ENCODE data around the gene TP53BP2.

TP53BP2 gene

DNA sequence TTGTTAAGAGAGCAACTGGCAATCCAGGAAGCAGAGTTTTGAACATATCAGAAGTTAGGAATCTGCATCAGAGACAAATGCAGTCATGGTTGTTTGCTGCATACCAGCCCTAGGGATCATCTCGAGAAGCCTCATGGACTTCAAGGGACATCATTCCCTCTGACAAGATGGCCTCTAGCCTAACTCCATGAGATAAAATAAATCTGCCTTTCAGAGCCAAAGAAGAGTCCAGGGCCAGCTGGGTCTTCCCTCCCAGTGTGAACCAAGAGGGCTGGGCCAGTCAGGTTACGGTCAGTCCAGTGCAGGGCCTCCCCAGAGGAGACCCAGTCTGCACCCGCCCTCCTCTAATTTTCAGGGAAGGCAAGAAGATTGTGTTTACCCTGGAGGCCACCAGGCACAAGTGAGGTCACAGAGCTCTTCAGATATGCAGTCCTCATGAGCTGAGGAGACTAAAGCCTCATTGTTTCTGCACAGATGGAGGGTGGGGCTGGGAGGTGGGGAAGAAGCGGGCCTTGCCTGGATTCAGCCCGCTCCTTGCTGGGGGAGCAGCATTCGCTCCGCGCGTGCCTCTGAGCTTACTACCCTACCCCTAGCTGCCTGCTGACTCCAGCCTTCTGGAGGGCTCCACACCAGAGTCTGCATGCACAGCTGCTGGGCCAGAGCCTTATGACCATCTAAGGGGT lies 80.6 kb downstream of the TP53BP2 start:
- peak in 11 of 14 donors; percentile 23 to 74 (median 59) for DNase-seq

DNA sequence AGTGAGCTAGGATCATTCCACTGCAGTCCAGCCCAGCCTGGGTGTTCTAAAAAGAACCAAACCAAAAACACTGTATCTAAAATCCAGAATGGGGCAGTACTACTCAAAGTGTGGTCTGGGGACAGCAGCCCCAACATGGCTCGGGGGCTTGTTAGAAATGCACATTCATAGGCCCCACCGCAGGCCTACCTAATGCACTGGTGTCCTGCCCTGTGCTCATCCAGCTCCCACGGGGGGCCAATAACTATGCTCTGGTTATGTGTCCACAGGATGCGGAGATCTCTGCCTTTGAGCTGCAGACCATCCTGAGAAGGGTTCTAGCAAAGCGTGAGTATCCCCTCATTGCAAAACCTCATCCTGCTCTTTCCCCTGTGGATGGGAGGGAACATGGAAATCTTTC lies 81.9 kb downstream of the TP53BP2 start:
- no peak for DNase-seq

DNA sequence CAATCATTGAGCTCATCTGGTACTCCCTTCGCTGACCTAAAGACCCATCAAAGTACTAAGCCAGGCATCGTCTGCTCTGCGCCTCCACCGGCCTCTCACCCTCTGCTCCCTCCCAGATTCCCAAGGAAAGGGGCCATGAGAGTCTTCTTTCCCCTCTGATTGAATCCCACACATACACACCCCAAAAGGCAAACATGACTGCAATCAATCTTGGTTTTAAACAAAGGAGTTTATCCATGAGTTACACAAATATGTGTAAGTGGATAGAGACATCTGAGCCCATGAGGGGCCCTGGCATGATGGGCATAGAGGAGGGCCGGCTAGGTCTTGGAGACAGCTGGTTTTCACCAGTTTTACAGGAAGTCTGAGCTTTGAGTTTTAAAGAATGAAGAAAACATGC lies 82.5 kb downstream of the TP53BP2 start:
- no peak for DNase-seq

DNA sequence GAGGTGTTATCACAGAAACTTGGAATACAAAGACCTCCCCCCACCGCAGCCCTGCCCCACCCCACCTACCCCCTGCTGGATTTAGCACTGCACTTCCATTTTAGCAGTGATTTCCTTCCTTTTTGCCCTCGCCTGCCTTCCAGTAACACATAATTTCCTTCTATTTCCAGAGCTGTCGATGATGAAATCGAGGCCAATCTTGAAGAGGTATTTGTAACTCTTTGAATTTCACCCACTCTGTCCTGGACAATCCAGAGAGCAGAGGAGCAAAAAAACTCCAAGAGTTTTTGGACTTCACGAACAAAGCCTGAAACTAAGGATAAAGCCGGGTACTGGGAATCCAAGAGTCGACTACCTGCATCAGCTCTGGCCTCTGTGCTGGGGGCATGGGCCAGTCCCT lies 84.3 kb downstream of the TP53BP2 start:
- no peak for DNase-seq

DNA sequence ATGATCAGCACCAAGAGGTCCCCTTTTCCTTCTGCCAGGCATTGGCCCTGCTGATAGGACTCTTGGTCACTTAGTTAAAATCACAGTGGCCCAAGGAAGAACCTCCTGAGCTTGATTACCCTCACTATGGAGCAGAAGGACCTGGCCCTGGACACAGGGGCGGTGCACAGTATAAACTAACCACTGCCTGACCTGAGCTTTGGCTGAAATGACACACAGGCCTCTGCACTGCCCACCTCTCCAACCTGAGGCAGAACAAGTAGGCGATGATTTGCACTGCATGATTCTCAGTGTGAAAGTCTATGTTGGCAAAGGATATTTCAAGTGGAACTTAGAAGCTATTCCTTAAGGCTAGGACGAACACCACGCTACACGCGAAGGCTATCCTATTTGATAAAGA lies 84.9 kb downstream of the TP53BP2 start:
- DNase-seq: no peak

DNA sequence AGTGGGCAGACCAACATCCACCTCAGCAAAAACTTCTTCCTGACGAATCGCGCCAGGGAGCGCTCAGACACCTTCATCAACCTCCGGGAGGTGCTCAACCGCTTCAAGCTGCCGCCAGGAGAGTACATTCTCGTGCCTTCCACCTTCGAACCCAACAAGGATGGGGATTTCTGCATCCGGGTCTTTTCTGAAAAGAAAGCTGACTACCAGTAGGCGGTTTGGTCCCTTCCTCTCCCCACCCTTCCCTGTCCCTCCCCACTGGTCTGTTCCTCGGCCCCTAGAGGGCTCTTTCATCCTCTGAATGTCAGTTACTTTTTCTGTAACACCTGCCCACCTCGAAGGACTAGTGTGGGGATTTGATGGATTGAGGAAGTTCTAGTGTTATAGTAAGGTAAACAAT lies 86.5 kb downstream of the TP53BP2 start:
- no peak for DNase-seq

DNA sequence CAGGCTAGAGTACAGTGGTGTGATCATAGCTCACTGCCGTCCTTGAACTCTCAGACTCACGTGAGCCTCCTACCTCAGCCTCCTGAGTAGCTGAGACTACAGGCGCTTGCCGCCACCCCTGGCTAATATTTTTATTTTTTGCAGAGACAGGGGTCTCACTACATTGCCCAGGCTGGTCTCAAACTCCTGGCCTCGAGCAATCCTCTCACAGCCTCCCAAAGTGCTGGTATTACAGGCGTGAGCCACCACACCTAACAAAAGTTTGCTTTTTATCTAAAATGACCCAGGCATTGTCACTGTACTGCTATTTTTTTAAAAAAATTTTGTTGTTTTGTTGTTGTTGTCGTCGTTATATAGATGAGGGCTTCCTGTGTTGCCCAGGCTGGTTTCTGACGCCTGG lies 87.0 kb downstream of the TP53BP2 start:
- DNase-seq: no peak

DNA sequence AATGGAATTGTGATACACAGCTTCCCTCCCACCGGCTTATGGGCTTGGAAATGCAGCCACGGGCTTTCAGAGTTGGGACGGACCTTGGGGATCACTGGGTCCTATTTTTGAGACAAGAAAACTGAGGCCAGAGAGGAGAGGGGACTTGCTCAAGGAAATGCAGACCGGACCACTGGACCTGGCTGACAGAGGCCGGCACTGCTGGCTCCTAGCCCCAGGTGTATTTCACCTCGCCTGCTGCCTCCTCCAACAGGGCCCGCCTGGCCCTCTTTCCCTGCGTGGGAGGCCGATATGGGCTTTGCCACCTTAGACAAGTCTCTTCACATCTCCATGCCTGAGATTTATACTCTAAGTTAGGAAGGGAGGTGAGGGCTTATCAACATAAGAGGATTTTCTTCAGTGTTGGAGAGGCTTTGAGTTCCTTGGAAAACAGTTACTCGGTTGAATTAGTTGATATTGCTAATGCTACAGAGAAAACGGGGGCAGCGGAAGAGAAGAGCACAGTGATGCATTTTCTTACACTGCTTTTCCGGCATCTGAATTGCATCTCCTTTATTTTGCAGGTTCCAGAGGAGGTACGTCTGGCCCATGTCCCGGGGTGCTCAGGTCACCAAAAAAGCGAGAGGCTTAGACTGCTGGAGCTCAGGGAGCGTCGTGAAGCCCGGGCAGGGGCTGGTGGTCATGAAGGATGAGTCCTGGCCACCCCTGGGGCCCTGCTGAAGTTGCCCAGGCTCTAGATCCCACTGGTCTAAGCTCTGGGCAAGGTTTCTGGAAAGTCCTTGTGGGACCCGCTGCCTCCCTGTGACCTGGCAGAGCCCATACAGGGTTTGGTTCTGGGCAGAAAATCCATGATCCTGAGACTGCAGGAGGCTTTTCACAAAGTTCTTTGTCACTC lies 88.7 kb downstream of the TP53BP2 start:
- DNase-seq: peak in 1 of 14 donors; percentile 21

DNA sequence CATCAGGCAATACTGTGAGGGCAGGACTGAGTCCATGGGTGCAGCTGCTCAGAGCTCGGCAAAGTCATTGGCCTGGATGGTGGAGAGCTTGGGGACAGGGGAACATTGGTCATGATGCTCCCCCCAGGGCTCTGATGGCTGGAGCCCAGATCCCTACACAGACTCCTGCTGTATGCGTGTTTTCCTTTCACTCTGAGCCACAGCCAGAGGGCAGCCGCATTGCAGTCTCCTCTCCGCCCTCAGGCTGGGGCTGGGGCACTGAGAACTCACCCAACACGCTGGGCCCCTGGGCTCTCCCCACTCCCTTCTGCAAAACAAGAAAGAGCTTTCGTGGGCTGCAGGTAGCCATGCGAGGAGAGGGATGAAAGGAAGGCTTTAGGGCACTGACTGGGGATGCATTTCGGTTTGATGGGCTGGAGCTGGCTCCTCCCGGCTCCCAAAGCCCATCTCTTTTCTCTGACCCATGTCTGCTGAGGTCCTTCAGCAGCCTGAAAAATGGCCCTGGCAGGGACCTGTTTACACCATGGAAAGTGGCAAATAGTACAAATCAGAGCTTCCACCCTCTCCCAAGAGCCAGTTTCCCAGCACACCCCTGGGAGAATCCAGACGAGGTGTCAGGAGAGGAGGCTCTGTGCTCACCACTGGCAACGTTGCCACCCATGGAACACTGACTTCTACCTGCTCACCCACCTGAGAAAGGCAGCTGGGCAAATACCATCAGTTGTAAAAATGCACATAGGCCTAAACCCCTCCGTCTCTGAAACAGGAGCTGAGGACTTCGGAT lies 89.6 kb downstream of the TP53BP2 start:
- DNase-seq: peak in 12 of 14 donors; percentile 19 to 75 (median 60)

DNA sequence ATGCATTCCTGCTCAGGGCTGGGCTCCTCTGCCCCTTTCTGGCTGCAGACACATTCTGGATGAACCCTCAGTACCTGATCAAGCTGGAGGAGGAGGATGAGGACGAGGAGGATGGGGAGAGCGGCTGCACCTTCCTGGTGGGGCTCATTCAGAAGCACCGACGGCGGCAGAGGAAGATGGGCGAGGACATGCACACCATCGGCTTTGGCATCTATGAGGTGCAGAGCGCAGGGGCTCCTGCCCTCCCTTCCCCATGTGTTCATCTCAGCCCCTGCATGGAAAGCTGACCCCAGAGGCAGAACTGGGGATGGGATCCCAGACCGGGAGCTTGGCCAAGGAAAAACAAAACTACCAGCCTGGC lies 90.3 kb downstream of the TP53BP2 start:
- no peak for DNase-seq

DNA sequence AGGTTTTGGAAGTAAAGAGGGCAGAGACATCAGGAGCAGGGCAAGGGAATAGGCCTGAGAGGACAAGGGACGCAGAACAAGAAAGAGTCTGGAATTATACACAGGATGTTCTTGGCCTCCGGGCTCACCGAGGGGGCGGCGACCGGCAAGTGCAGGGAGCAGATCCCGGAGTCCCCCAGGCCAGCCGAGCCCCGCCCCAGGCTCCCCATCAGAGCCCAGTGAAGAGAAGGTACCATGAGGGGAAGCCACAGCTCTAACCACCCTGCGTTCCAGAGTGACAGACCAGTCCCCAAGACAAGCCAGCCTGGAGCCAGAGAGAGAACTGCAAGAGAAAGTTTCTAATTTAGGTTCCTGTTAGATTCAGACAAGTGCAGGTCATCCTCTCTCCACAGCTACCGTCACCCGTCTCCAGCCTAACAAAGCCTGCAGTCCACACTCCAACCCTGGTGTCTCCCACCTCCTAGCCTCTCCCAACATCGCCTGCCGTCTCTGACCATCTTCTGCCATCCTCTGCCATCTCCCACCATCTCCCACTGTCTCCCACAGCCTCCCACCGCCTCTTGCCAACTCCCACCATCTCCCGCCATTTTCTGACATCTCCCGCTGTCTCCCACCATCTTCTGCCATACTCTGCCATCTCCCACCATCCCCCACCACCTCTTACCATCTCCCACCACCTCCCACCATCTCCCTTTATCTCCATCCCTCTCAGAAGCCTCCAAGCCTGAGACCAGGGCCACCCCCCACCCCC lies 90.9 kb downstream of the TP53BP2 start:
- no peak for DNase-seq

DNA sequence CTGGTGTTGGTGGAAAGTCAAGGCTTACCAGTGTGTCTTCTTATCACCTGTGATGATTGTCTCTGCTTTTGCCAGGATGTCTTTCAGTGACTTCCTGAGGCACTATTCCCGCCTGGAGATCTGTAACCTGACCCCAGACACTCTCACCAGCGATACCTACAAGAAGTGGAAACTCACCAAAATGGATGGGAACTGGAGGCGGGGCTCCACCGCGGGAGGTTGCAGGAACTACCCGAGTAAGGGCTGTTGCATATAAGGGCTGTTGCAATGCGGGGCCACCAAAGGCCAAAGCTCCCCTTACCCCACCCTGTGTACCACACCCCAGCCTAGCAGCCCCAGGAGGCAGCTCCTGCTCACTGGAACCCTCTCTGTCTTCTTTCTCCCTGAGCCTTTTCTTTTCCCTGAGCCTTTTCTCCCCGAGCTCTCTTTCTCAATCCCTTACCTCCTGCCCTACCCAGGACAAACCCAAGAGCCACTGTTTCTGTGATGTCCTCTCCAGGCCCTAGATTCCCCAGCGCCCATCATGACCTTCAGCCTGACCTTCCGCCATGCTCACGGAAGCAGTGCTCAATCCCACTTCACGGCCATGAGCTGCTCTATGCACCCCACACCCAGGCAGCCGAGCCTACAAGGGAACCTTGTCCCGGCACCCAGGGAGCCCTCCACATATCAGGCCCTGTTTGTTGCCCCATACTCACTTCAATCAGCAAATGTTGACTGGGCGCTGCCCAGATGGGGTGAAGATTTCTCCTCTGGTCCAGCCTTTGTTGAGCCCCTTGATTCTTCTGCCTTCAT lies 92.8 kb downstream of the TP53BP2 start:
- no peak for DNase-seq

DNA sequence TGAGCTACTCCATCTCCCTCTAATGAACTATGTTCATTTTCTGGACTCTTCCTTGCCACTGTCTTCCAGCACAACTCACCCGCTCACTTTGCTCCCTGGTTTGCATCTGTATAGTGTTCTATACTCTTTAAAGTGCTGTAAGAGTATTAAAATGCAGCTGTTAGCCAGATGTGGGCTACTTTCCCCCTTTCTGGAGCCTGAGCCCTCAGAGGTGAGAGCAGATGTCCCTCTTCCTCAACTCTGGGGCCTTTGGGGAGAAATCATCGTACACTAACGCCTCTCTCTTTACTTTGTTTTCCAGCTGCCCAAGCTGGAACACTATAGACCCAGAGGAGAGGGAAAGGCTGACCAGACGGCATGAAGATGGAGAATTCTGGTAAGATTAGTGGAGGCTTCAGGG lies 94.1 kb downstream of the TP53BP2 start:
- DNase-seq: no peak

DNA sequence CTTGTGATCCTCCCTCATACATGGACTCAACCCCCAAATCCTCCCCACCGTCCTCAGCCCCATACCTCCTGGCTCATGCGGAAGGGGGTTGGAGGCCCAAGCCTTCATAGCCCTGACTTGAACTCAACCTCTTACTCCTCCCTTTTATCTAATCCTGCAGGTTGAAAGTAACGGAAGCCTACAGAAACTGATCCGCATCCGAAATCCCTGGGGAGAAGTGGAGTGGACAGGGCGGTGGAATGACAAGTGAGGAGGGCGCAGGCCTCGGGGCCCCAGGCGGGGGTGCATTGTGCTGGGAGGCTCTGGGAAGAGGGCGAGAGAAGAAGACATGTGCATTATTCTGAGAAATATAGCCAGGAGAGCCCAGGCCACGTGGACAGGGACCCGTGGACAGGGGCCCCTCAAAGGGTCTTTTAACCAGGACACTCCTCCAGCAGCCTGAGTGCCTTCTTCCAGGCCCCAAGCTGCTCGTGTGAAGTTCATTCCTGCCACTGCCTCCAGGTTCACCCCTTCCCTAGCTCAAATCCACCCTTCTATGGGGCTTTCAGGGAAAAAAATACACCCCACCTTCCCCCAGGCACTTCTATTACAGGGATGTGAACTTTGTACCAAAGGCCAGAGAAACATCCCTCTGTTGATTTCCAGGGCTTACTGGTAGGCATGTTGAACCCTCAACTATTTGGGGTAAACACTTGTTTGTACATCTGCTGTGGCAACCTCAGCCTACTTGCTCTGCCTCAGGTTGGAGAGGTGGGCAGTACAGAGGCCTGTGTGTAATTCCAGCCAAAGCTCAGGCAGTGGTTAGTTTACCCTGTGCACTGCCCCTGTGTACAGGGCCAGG lies 94.8 kb downstream of the TP53BP2 start:
- no peak for DNase-seq

DNA sequence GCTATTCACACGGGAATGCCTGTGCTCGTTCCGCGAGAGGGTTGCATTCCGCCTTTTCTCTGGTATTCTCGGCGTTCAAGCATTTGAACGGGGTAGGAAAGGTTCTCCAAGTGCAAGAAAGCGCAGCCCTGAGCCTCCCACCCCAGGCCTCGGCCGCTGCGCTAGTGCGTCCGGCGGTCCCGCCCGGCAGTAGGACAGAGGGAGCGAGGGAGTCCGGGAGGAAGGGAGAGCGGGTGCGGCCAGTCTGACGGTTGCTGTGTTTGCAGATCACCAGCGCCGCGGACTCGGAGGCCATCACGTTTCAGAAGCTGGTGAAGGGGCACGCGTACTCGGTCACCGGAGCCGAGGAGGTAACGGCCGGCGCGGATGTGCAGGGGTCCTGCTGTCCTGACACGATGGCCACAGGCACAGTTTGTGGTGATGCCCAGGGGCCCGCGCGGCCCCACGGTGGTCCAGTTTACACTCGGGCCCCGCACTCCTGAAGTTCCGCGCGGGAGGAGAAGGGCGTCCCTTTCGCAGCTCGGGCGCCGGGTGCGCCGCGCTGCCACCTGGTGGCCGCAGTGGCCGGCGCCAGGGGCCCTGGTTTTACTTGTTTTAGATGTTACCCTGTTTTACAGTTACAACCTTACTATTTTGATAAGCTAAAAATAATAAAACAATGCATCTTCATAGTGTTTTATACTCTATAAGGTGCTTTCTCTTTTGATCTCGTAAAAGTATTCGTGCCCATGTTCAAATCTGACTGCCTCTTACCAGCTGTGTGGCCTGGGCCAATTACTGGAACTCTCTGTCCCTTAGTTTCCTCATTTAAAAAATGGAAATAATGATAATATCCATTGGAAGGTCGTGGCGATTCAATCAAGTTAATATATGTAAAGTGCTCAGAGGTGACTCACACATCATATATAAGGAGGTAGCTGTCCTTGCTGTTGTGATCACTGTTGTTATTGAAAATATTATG lies 96.7 kb downstream of the TP53BP2 start:
- peak in 12 of 14 donors; percentile 10 to 64 (median 51) for DNase-seq

DNA sequence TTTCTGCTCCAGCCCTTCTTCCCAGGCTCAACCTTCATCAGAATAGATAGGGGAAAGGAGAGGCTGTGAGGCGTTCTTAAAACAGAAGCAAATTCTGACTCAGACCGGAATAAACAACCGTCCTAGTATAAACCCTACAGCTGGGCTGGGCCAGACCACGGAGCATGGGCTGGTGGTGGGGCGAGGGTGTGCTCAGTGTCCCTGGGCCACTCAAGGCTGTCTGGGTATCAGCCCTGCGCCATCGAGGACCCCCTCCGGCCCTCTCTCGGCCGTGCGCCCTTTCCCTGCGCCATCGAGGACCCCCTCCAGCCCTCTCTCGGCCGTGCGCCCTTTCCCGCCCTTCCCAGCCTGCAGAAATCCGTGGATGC lies 97.4 kb downstream of the TP53BP2 start:
- no peak for DNase-seq

DNA sequence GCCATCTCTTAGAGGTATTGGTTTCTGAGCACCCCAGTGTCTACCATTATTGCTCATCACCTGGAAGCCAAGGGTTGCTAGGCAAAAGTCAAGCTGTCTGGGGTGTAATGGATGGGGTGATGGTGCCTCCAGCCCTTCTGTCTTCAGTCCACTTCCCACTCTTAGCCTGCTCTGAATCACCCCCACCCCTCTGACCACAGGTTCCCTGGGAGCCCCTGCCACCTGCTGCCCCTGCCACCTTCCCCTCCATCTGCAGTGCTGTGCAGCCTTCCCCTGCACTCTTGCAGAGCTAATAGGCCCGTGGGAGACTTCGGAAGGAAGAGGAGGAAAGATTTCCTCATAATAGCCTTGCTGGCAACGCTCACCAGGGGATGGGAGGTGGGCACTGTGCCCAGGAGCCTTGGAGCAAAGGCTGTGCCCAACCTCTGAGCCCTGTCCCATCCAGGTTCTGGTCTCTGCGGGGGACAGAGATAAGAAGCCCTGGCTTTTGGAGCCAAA lies 97.9 kb downstream of the TP53BP2 start:
- peak in 3 of 14 donors; percentile 10 to 47 (median 10) for DNase-seq

DNA sequence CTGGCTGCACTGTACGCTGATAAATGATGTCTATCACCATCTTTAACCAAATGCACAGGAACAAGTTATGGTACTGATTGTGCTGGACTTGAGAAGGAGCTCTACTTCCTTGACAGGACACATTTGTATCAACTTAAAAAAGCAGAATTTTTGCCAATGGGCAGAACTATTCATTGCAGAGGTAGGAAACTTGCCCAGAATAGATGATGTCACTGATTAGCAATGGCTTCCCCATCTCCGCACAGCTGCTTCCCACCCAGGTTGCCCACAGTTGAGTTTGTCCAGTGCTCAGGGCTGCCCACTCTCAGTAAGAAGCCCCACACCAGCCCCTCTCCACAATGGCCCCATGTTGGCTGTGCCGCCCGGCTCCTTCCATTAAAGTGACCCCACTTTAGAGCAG lies 100.0 kb downstream of the TP53BP2 start:
- DNase-seq: no peak

DNA sequence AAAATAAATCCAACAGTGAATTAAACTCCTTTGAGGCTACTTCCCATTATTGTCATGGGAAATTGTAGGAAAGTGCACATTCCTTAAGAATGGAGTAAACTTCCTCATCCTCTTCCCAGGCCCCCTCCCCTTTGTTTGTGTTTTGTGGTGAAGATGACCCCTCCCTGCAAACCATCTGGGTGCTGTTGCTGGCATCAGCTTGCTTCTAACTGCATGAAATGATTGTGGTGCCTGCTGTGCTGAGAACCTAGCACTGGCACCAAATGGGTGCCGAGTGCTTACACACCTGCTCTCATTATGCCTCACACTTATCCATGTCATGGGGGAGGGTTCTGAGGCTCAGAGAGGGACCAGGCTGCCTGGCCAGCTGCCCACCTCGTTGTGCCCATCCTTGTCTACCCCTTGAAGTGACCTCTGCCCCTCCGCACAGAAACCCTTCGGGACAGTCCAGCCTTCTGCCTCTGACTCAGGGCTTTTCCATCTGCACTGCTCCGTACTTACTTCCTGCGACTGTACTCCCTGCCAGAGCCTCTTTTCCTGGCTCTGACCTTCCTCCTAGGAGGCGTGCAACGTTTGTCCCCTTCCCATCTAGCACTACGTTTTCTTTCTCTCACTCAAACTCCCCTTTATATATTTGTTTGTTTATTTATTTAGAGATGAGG lies 102.8 kb downstream of the TP53BP2 start:
- DNase-seq: no peak

Measured in C1 segment of cervical spinal cord (tissue), 14 donors.